OCI-LY7 (cell line): ENCODE data around the gene ALKAL2.

Experiments used
- CTCF ChIP-seq: fragments of 200-600 bp; sonication (generic); conservative IDR thresholded peaks from 2 replicates; pipeline ENCODE4 v1.5.1; 2014; ENCODE audit warnings: mild to moderate bottlenecking, antibody characterized with exemption, low read length, moderate library complexity, mixed read lengths
- EZH2phosphoT487 ChIP-seq: fragments of 200-600 bp; sonication (generic); IDR thresholded peaks from 2 replicates; pipeline ENCODE4 v1.6.1; 2018; ENCODE audit warnings: low read depth, borderline replicate concordance, mild to moderate bottlenecking, mixed run types, antibody characterized with exemption, low read length, moderate library complexity, mixed read lengths

DNA sequence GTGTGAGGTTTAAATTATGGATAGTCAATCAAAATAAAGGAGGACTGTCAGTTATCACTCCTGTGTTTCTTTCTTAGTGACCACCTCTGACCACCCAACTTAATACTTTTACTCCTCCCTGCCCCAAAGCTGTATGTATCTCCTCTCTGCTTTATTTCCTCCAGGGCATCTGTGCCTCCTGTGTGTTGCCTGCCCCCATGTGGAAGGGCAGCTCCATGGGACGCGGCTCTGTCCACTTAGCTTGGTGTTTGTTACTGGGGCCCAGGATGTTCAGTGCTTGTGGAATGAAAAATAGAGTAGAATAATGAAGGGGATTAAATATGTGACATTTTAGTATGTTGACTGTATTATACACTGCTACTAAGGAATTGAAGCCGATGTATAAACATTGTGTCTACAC, 13.4 kb downstream of the ALKAL2 start:
- TF ChIP-seq CTCF = peak; percentile 56; the same call in 1 of the 2 replicates
- TF ChIP-seq EZH2phosphoT487 = no peak
